Pancreas (tissue), 8 donors: ENCODE results near the gene ETV5. TPM values are rescaled to one million over a fixed set of nuclear protein-coding genes. Genes with fewer than 3 reads are reported as not detected.

ENCODE experiments used
- polyA plus RNA-seq, 2 donors: library from polyadenylated mRNA; stranded (reverse); fragments of 200-250 nt; gene quantifications; one replicate each; pipeline ENCODE4 v1.2.3, GENCODE V29; 2013
- total RNA-seq, 6 donors: library from RNA; stranded (reverse); fragmentation: NEBNext Ultra II Directional in 4 of 6; extraction: Animal tissue kit (Norgen Biotek cat#: 25700) in 4 of 6; gene quantifications; one replicate each; pipeline versions ENCODE4 v1.2.1 to v1.2.4, GENCODE V29; 2021 to 2023
- donor health status: healthy with polysubstance abuse.
- donor health status: DM: no; HTN: no; CAD: no; lungs with moderate emphysema.
- donor health status: DM: no; HTN: no; CAD: no.
- donor health status: Bipolar disorder and iron deficiency.
- donor health status: DM: yes; HTN: yes; CAD: no.
- donor health status: DM: no; HTN: no; CAD: no.
- donor health status: DM: no; HTN: no; CAD: no.
- donor health status: DM: yes; HTN: yes; CAD: no.

Gene ETV5
- total and polyA plus RNA-seq, 8 donors: 12.2 to 58.5 (median 24.9) TPM

Other genes starting within 250 kb of the ETV5 start
- gene TRA2B, start 171.1 kb downstream of the ETV5 start, total RNA-seq: 10 to 100 TPM; 27.4 to 59.1 (median 47.3) TPM
- gene TRA2B, start 171.1 kb downstream of the ETV5 start, polyA plus RNA-seq: 10 to 100 TPM; 44.1 to 79.2 TPM